Common myeloid progenitor, CD34-positive (primary cell): ENCODE measurements around the gene ADCY6.

Source experiments
- CTCF ChIA-PET: fragments of 350-600 bp; sonication (Branson Sonifier 250); formaldehyde crosslinking; loops from one replicate; lab custom pipeline; 2021; ENCODE audit warnings: antibody characterized with exemption; lab: Charles Lee
- POLR2A ChIA-PET: fragments of 350-600 bp; sonication (Branson Sonifier 250); formaldehyde crosslinking; loops from one replicate; lab custom pipeline; 2021; ENCODE audit warnings: antibody characterized with exemption; lab: Charles Lee
- DNase-seq, 3 donors: peaks; one replicate each; pipeline versions ENCODE4 v3.0.0 to v3.0.0-alpha.2; 2013
- H3K27ac ChIP-seq, 2 experiments: 1 replicate in 1 of 2; 2 replicates in 1 of 2; pipeline ENCODE4 v1.7.0; 2013; ENCODE audit warnings: inconsistent platforms in 2 of 2, low read length in 2 of 2, mild to moderate bottlenecking in 2 of 2, low read depth in 1 of 2, moderate library complexity in 1 of 2; ENCODE audit not compliant: severe bottlenecking in 2 of 2, insufficient read depth in 1 of 2, poor library complexity in 1 of 2
- H3K27me3 ChIP-seq, 5 experiments: replicated peaks in 2 of 5; 1 replicate in 3 of 5; 2 replicates in 2 of 5; pipeline versions ENCODE4 v1.6.1 to v1.7.0; 2013; ENCODE audit warnings: low read length in 4 of 5, mild to moderate bottlenecking in 2 of 5, moderate library complexity in 2 of 5, inconsistent platforms in 1 of 5; ENCODE audit not compliant: insufficient read depth in 5 of 5, control insufficient read depth in 4 of 5
- H3K36me3 ChIP-seq, 4 experiments: 1 replicate in 2 of 4; 2 replicates in 2 of 4; pipeline versions ENCODE4 v1.6.1 to v1.7.0; 2013; ENCODE audit warnings: low read length in 3 of 4, control low read depth in 1 of 4, mild to moderate bottlenecking in 1 of 4; ENCODE audit not compliant: control insufficient read depth in 4 of 4, insufficient read depth in 4 of 4
- H3K4me1 ChIP-seq, 4 experiments: 1 replicate in 3 of 4; 2 replicates in 1 of 4; pipeline versions ENCODE4 v1.6.1 to v1.7.1; 2013; ENCODE audit warnings: low read length in 3 of 4, mild to moderate bottlenecking in 3 of 4, control low read depth in 1 of 4, inconsistent platforms in 1 of 4, moderate library complexity in 1 of 4; ENCODE audit not compliant: control insufficient read depth in 4 of 4, insufficient read depth in 4 of 4; ENCODE audit errors: control extremely low read depth in 1 of 4
- H3K4me3 ChIP-seq, 7 experiments: 1 replicate in 4 of 7; 2 replicates in 3 of 7; pipeline versions ENCODE4 v1.5.1 to v1.7.0; 2013; ENCODE audit warnings: mild to moderate bottlenecking in 7 of 7, low read length in 6 of 7, moderate library complexity in 6 of 7, inconsistent platforms in 2 of 7, low read depth in 2 of 7, control low read depth in 1 of 7; ENCODE audit not compliant: insufficient read depth in 4 of 7, control insufficient read depth in 1 of 7; ENCODE audit errors: extremely low read depth in 1 of 7
- H3K9me3 ChIP-seq, 5 experiments: 1 replicate in 4 of 5; 2 replicates in 1 of 5; pipeline versions ENCODE4 v1.6.1 to v1.7.1; 2013; ENCODE audit warnings: low read length in 4 of 5, mild to moderate bottlenecking in 2 of 5, inconsistent platforms in 1 of 5, low read depth in 1 of 5, moderate library complexity in 1 of 5; ENCODE audit not compliant: control insufficient read depth in 4 of 5, insufficient read depth in 2 of 5; ENCODE audit errors: control extremely low read depth in 1 of 5
- WGBS: methylation state at CpG from one replicate; pipeline ENCODE4 v1.1.5; 2013; ENCODE audit not compliant: insufficient coverage; 5-methylcytosine and 5-hydroxymethylcytosine counted together

The ADCY6 gene

DNA sequence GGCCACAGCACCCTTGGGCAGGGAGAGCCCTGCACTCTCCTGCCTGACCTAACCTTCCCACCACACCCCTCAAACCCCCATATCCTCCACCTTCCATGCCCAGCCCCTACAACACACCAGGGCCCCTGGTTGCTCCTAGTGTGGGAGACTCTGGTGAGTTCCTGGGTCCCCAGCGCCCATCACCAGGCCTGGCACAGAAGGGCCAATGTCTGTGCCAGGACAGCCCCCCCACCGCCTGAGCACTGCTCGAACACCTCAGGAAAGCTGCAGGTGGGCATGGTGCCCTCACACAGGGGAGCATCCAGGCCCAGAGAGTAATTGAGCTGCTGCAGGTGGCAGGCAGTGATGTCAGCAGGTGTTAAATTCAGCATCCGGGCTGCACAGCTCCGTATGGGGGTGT is 15.2 kb downstream of the ADCY6 start:
- H3K4me1 ChIP-seq, result peaks cover 0 to 2% (median under 1%) of the 10 kb centered on the region in 4 experiments
- CTCF ChIA-PET, result interaction anchor here (1.2 to 15.0 kb wide), 4 partner anchors 11 to 41 kb away, joined by 3 to 119 read pairs (median 6); partner anchors contain the start of gene ADCY6
- H3K9me3 ChIP-seq, result no peaks in the 10 kb centered on the region
- no peak overlapping the region for H3K4me3 ChIP-seq
- DNase-seq, result no peak
- H3K36me3 ChIP-seq, result peaks cover 0 to 81% (median 33%) of the 10 kb centered on the region in 4 experiments
- WGBS, result 95% methylated on average over 5 of the region's 5 CpGs
- no peak overlapping the region for H3K27ac ChIP-seq
- POLR2A ChIA-PET, result no interaction called here
- H3K27me3 ChIP-seq, result no peaks in the 10 kb centered on the region

DNA sequence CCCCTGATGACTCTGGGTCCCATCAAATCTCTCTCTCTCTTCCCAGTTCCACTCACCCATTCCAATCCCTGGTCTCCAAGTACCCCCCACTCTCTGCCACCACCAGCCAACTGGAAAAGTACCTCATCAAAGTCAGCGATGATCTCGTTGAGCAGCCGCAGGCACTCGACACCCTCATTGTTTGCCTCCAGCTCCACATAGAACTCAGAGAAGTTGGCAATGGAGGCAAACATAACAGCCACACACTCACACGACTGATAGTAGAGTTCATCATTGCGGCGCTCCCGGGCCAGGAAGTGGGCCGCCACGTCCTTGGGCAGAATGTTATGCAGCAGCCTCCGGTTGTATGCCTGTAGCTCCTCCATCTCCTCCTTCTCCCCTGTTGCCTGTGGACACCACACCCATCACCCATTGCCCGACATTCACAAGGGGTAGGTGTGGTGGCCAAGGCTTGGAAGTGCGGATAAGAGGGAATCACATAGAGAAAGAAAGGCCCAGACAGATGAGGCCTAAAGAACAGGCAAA is 17.2 kb downstream of the ADCY6 start:
- POLR2A ChIA-PET, result no interaction called here
- CTCF ChIA-PET, result interaction anchor here (1.0 to 15.0 kb wide), 5 partner anchors 10 to 66 kb away, joined by 3 to 119 read pairs (median 4); partner anchors contain the start of gene ADCY6

GRCh38 chr12:48770756-48771155 is 18.1 kb downstream of the ADCY6 start:
- Histone ChIP-seq H3K36me3 (peaks cover 0 to 66% (median 30%) of the 10 kb centered on the region in 4 experiments), H3K9me3 (no peaks in the 10 kb centered on the region), H3K27me3 (no peaks in the 10 kb centered on the region), H3K27ac (no peak overlapping the region), H3K4me1 (peaks cover 1 to 31% (median 12%) of the 10 kb centered on the region in 4 experiments), H3K4me3 (no peak overlapping the region)
- CTCF ChIA-PET, result interaction anchor here (1.0 to 15.0 kb wide), 3 partner anchors 9 to 44 kb away, joined by 4 to 119 read pairs (median 14); partner anchors contain the start of gene ADCY6
- POLR2A ChIA-PET, result no interaction called here
- 100% methylated on average over 8 of the region's 10 CpGs for WGBS
- DNase-seq, result no peak

More for the DNA sequence above, 17.2 kb downstream of the ADCY6 start:
- no peaks in the 10 kb centered on the region for H3K27me3 ChIP-seq
- no peak for DNase-seq
- H3K9me3 ChIP-seq, result no peaks in the 10 kb centered on the region
- peaks cover 0 to 74% (median 34%) of the 10 kb centered on the region in 4 experiments for H3K36me3 ChIP-seq
- 100% methylated on average over 12 of the region's 13 CpGs for WGBS
- H3K4me1 ChIP-seq, result peaks cover 0 to 22% (median 4%) of the 10 kb centered on the region in 4 experiments
- no peak overlapping the region for H3K4me3 ChIP-seq
- no peak overlapping the region for H3K27ac ChIP-seq

DNA sequence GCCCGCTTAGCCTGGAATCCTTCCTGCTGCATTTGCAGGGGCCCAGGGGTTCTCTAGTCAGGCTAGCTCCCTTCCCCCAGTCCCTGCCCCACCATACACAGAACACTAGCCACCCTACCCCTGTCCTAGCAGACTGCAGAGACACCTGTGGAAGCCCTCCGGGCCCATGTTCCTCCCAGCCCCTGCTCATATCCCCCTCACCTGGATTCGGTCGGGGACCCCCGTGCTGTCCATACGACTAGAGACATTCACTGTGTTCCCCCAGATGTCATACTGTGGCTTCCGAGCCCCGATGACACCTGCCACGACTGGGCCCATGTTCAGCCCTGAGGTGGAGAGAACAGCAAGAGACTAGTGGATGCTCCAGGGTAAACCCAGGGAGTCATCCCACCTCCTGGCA is 20.2 kb downstream of the ADCY6 start:
- Histone ChIP-seq H3K9me3 (no peaks in the 10 kb centered on the region), H3K27ac (no peak overlapping the region), H3K36me3 (peaks cover 0 to 46% (median 24%) of the 10 kb centered on the region in 4 experiments), H3K4me1 (peaks cover 4 to 44% (median 18%) of the 10 kb centered on the region in 4 experiments), H3K4me3 (no peak overlapping the region), H3K27me3 (no peaks in the 10 kb centered on the region)
- DNase-seq, result no peak
- POLR2A ChIA-PET, result no interaction called here
- 96% methylated on average over 9 of the region's 9 CpGs for WGBS
- CTCF ChIA-PET, result interaction anchor here (0.9 to 15.0 kb wide), 4 partner anchors 11 to 24 kb away, joined by 3 to 119 read pairs (median 8); partner anchors contain the start of gene ADCY6

GRCh38 chr12:48768147-48768546 is 20.7 kb downstream of the ADCY6 start:
- Histone ChIP-seq H3K4me1 (peaks cover 4 to 46% (median 19%) of the 10 kb centered on the region in 4 experiments), H3K36me3 (peaks cover 0 to 40% (median 22%) of the 10 kb centered on the region in 4 experiments), H3K9me3 (no peaks in the 10 kb centered on the region), H3K4me3 (no peak overlapping the region), H3K27ac (no peak overlapping the region), H3K27me3 (no peaks in the 10 kb centered on the region)
- 92% methylated on average over 2 of the region's 2 CpGs for WGBS
- ChIA-PET CTCF (interaction anchor here (0.6 to 15.0 kb wide), 4 partner anchors 12 to 28 kb away, joined by 3 to 119 read pairs (median 8); partner anchors contain the start of gene ADCY6), POLR2A (no interaction called here)
- DNase-seq, result no peak

DNA sequence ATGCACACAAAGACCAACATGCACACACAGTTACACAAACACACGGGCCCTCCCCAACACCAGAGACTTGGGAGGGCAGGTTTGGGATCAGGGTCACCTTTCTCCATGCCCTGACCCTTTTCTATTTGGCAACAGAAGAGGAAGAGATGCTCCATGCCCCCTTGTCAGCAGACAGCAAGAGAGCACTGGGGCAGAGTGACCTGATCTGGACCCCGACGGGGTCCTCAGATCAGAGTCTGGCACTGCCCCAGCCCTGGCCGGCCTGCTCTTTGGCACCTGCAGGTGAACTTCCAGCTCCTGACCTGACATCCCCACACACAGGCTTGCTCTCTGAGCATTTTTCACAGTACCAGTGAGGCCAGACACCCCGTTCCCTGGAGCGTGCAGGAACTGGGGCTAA is 21.4 kb downstream of the ADCY6 start:
- ChIA-PET POLR2A (no interaction called here), CTCF (interaction anchor here (0.6 to 15.0 kb wide), 3 partner anchors 12 to 27 kb away, joined by 3 to 119 read pairs (median 14); partner anchors contain the start of gene ADCY6)
- WGBS, result 94% methylated on average over 4 of the region's 6 CpGs
- no peak for DNase-seq
- peaks cover 0 to 34% (median 20%) of the 10 kb centered on the region in 4 experiments for H3K36me3 ChIP-seq
- H3K27ac ChIP-seq, result no peak overlapping the region
- H3K27me3 ChIP-seq, result no peaks in the 10 kb centered on the region
- H3K4me1 ChIP-seq, result peaks cover 4 to 47% (median 19%) of the 10 kb centered on the region in 4 experiments
- no peak overlapping the region for H3K4me3 ChIP-seq
- H3K9me3 ChIP-seq, result no peaks in the 10 kb centered on the region

- H3K4me1 ChIP-seq, result peaks cover 4 to 47% (median 19%) of the 10 kb centered on the region in 4 experiments
- WGBS, result 100% methylated on average over 4 of the region's 4 CpGs
- no peaks in the 10 kb centered on the region for H3K27me3 ChIP-seq
- CTCF ChIA-PET, result interaction anchor here (0.9 to 6.0 kb wide), 4 partner anchors 20 to 32 kb away, joined by 3 to 43 read pairs (median 4); no protein-coding TSS in a partner anchor
- no peak overlapping the region for H3K27ac ChIP-seq
- peaks cover 0 to 29% (median 18%) of the 10 kb centered on the region in 4 experiments for H3K36me3 ChIP-seq
- H3K4me3 ChIP-seq, result no peak overlapping the region
- POLR2A ChIA-PET, result no interaction called here
- H3K9me3 ChIP-seq, result no peaks in the 10 kb centered on the region
- DNase-seq, result no peak
These were observed 21.8 kb downstream of the ADCY6 start for GRCh38 chr12:48767047-48767446.
